G401 (cell line): ENCODE data around the gene HTR2A. TPM values are rescaled to one million over a fixed set of nuclear protein-coding genes. Genes with fewer than 3 reads are reported as not detected.

ENCODE experiments used
- DNase-seq: peaks from one replicate; pipeline ENCODE4 v3.0.0-alpha.2; 2015; ENCODE audit warnings: low spot score
- in situ Hi-C: cut with HindIII; loops from 2 replicates; pipeline ENCODE4 v1.10.0; 2016; ENCODE audit warnings: low sequenced_read_pairs, mixed read lengths
- total RNA-seq: library from RNA; depleted of rRNA; stranded (reverse); fragments of >200 nt; shearing (Covaris generic); gene quantifications from 2 replicates; pipeline ENCODE4 v1.2.3, GENCODE V29; 2014

Gene HTR2A
- total RNA-seq, 1 experiment from 2014 or later = not detected

DNA sequence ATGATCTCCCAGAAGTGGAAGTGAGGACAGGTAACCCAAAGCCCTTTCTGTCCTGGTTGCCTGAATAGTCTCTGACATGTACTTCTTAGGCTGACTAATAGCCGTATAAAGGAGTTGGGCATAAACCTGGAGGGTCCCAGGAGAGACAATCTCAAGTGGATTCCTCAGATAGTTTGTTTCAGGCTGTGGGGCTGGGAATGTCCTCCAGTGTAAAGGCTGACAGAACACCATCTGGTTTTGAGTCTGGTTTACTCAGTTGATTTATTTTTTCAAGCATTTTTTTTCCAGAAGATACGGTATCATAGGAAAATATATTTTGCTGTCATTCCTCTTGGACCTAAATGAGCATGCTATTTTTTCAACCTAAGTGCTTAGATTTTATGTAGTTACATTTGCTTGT, 15.2 kb downstream of the HTR2A start:
- in situ Hi-C loops = no loop called here
- no peak for DNase-seq

GRCh38 chr13:46874006-46874405, 22.8 kb downstream of the HTR2A start:
- in situ Hi-C loops = no loop called here
- DNase-seq = no peak

DNA sequence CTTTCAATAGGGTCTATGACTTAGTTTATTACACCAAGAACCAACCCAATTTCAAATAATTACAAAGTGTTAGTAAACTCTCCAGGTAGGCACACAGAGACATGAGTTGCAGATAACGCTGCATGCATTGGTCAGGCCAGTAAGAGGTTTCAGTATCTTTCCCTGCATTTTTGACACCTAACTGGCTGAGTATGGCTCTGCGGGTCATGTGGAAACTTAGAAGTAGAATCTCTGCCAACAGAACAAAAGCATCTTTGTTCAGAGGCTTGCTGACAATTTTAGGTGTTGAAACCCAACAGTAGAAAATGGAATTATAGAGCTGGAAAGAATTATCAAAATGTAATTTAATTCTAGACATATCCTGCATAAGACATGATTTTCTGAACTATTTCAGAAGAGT, 25.3 kb downstream of the HTR2A start:
- in situ Hi-C loops = no loop called here
- no peak for DNase-seq

DNA sequence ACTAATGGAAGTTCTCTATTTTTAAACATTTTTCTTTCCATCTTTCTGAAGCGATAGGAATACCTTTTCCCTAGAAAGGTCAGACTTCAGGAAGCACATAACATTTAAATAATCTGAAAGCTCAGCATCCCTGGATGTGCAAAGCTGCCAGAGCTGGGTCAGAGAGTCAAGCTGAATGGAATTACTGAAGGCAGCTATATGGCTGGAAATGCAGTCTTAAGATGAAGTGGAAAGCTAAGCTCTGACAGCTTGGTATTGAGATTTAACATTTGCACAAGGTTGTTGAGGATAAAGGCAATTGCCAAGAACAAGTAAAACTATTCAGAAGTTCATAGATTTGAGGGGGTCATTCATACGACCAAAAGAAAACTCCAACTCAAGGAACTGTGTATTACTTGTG, 28.8 kb downstream of the HTR2A start:
- in situ Hi-C loops = no loop called here
- no peak for DNase-seq

DNA sequence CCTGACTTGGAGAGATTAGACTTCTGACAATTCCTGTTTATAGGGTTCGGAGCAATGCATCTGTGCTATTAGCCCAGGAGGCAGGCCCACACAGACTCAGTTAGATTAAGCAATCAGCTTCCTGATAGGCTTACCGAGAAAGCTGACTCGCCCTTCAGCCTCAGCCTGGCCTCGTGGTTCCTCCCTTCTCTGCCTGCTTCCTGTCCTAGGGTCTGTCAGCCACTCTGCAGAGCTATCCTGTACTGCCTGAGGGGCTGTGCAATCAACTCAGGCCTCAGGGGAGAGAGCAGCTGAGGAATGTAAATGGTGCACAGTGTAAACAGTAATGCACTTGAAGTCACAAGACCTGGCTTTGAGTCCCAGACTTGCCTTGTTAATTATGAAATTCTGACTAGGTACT, 30.7 kb downstream of the HTR2A start:
- in situ Hi-C loops = no loop called here
- DNase-seq = no peak

DNA sequence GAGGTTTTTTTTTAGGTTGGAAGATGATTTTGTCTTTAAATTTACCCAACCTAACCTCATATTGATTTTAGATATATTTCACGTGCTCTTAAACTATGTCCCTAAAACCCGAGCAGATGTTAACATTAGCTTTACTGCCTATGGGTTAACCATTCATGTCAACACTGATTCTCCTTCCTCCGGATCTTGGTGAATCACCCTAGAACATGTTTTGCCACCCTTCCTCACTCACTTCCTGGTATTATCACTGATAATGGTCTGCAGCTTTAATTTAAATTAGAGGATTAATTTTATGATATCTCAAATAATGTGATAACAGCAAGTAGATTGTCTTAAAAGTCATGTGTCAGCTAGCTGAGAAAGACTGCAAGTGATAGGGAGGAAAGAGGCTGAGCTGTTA, 31.9 kb downstream of the HTR2A start:
- no peak for DNase-seq
- in situ Hi-C loops = no loop called here

DNA sequence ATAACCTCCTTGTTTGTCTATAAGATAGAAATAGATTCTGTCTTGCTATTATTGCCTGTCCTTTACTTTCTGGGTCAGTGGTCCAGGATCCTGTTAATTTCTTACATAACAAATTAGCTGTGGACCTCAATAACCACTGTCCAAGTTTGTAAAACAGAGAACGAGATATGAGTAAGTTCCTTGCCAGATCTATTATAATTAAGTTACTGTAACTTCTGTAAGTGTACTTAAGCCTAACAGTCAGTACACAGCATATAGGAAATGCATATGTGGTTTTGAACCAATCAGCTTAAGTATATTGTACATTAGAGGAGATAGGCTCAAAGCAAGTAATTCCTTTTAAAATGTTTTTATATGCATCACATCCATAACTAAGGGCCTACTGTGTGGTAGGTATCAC, 34.9 kb downstream of the HTR2A start:
- DNase-seq = no peak
- in situ Hi-C loops = no loop called here

- in situ Hi-C loops = no loop called here
Measured at GRCh38 chr13:46860722-46861121, 36.1 kb downstream of the HTR2A start.

DNA sequence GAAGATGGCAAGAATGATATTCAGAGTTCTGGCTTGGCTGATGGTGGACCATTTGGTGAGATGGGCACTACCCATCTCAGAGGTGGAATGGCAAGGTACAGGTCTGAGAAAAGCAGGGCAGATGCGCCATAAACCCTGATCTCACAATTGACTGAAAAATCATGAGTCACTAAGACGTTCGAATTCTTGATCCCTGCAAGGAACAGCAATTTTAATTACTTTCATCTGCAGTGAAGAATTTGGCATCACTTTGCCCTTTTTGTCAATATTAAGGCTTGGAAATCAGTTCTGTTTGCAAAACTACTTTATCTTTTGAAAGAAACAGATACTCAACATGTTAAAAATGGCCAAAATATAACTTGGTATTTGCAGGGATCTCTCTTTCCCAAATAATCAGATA, 38.1 kb downstream of the HTR2A start:
- in situ Hi-C loops = no loop called here
- no peak for DNase-seq

More at GRCh38 chr13:46860722-46861121, 36.1 kb downstream of the HTR2A start:
- DNase-seq = no peak

DNA sequence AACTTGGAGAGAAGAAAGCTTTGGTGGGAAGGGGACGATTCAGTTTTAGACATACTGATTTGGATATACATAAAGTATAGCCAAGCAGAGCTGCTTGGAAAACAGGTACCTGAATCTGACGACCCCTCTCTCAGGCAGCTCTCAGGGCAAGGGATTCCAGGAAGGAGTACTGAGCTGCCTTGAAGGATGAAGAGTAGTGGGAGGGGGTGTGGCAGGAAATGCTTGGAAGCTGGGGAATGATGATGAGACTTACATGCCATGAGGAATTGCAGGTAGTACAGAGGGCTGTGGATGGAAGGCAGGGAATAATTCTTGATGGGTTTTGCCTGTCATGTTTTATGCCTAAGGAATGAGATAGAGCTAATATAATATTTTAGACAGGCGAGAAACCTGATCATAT, 38.7 kb downstream of the HTR2A start:
- no peak for DNase-seq
- in situ Hi-C loops = no loop called here

DNA sequence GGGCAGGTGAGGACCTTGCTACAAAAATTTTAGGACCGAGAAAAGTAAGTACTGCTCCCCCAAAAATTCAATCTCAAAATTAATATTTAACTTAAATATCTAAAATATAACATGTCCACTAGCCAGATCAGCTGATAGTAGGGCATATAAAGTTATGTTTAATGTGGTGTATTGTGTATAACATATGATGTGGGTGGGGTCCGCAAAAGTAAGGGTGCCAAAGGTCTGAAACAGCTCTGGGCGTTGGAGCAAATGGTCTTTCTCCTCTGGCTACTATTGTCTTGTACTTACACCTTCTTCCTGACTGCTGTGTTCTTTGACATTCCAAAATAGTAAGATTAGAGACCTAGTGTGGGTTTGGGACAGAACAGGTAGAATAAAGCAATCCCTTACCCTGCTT, 41.2 kb downstream of the HTR2A start:
- in situ Hi-C loops = no loop called here

GRCh38 chr13:46855166-46855565, 41.7 kb downstream of the HTR2A start:
- in situ Hi-C loops = no loop called here

More for the DNA sequence above, 41.2 kb downstream of the HTR2A start:
- DNase-seq = no peak

GRCh38 chr13:46852168-46852567, 44.7 kb downstream of the HTR2A start:
- DNase-seq = no peak
- in situ Hi-C loops = no loop called here

More at GRCh38 chr13:46855166-46855565, 41.7 kb downstream of the HTR2A start:
- DNase-seq = no peak

- in situ Hi-C loops = no loop called here
- no peak for DNase-seq
Measured at GRCh38 chr13:46850214-46850613, 46.6 kb downstream of the HTR2A start.

GRCh38 chr13:46846726-46847125, 50.1 kb downstream of the HTR2A start:
- in situ Hi-C loops = no loop called here
- DNase-seq = no peak

DNA sequence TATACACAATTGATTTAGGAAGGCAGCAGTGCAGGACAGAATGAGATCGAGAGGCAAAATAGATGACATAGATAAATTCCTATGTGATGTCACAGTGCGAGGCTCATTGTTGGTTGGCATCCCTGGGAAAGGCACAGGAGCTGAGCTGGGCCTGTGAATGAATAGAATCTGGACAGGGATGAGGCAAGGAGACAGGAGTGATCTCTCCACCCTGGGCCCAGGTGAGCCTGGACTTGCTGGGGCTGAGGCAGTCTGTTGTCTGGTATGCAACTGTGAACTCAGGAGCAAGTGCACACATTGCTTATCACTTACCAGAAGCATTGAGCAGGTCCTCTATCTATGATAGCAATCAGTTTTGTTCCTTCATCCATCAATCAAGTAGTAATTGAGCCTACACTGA, 51.7 kb downstream of the HTR2A start:
- in situ Hi-C loops = no loop called here
- no peak for DNase-seq

DNA sequence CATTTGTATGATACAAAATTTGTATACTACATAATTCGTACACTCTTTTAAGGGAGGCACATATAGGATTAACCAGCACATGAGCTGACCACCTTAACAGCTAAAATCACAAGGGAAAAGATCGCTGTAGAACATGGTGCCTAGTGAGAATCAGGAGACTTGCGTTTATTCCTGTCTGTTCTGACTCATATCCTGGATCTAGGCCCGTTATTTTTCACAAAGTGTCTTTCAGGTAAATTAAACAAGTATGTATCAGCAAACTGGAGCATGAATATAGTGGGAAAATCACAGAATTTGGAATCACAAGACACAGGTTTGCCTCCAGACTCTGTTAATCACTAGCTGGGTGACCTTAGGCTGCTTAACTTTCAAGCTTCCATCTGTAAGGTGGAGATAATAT, 52.4 kb downstream of the HTR2A start:
- in situ Hi-C loops = no loop called here
- DNase-seq = no peak

DNA sequence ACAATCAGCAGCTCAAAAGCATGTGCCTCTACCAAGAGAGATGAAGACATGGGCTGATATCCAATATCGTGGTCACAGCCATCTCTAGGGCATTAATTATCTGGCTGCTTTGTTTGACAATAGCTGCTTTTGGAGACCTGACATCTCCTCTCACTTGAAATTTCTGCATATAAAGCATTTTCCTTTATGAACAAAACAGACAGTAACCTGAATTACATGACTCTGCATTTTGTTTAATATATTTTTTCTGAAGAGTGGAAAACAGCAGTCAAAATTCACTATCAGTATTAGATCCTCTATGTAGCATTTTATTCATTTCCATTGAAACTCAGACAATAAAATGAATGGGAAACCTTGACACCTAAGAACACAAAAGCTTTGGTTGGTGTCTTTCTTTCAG, 57.5 kb downstream of the HTR2A start:
- in situ Hi-C loops = no loop called here
- DNase-seq = no peak

- DNase-seq = no peak
- in situ Hi-C loops = no loop called here
Measured at GRCh38 chr13:46834657-46835056, 62.2 kb downstream of the HTR2A start.

GRCh38 chr13:46831588-46832194, 65.2 kb downstream of the HTR2A start:
- DNase-seq = peak; percentile 45
- in situ Hi-C loops = no loop called here

- in situ Hi-C loops = no loop called here
- no peak for DNase-seq
Measured at GRCh38 chr13:46830405-46831005, 66.3 kb downstream of the HTR2A start.
